OCI-M1 (cell line): Measurements from ENCODE around the gene DPM1.
"Not testable (repeated sequence)": the region's sequence is repeated elsewhere in the genome, so short reads cannot be mapped to it uniquely, and the experiment has no call there.

Experiments used
- DNase-seq: peaks from one replicate; lab custom pipeline; 2025; lab: John Stamatoyannopoulos, UW

DPM1 gene

GRCh38 chr20:50980071-50980681 lies 21.8 kb upstream of the DPM1 start:
- peak; percentile 37 for DNase-seq

GRCh38 chr20:50978533-50978932 lies 20.2 kb upstream of the DPM1 start:
- DNase-seq, result not testable (repeated sequence)

- DNase-seq, result no peak
Observed at GRCh38 chr20:50977066-50978021, 19.0 kb upstream of the DPM1 start.

GRCh38 chr20:50975701-50976330 lies 17.5 kb upstream of the DPM1 start:
- no peak for DNase-seq

- DNase-seq, result no peak
Observed at GRCh38 chr20:50969912-50970311, 11.6 kb upstream of the DPM1 start.

- no peak for DNase-seq
Observed at GRCh38 chr20:50969435-50969834, 11.1 kb upstream of the DPM1 start.

GRCh38 chr20:50968289-50968688 lies 10.0 kb upstream of the DPM1 start:
- no peak for DNase-seq

GRCh38 chr20:50967586-50967985 lies 9.3 kb upstream of the DPM1 start:
- DNase-seq, result no peak

GRCh38 chr20:50959543-50960126 lies 1.3 kb upstream of the DPM1 start:
- no peak for DNase-seq

- peak; percentile 97 for DNase-seq
Observed at GRCh38 chr20:50958615-50959542, 547 bp upstream of the DPM1 start, which contains the start of gene MOCS3. MOCS3 (plus strand) TSS chr20:50958818; CDS start chr20:50958843, 25 bp downstream.

GRCh38 chr20:50957276-50957675 lies 1.1 kb downstream of the DPM1 start:
- DNase-seq, result peak; percentile 7

- no peak for DNase-seq
Observed at GRCh38 chr20:50953821-50954220, 4.5 kb downstream of the DPM1 start.

GRCh38 chr20:50953196-50953595 lies 5.1 kb downstream of the DPM1 start:
- no peak for DNase-seq

- no peak for DNase-seq
Observed at GRCh38 chr20:50948132-50948785, 10.1 kb downstream of the DPM1 start.

GRCh38 chr20:50943069-50943468 lies 15.3 kb downstream of the DPM1 start:
- no peak for DNase-seq

- DNase-seq, result no peak
Observed at GRCh38 chr20:50933589-50933988, 24.7 kb downstream of the DPM1 start.

- DNase-seq, result no peak
Observed at GRCh38 chr20:50932691-50933280, 25.5 kb downstream of the DPM1 start.

- DNase-seq, result peak; percentile 56
Observed at GRCh38 chr20:50932016-50932485, 26.3 kb downstream of the DPM1 start.

GRCh38 chr20:50931306-50932015 lies 26.9 kb downstream of the DPM1 start, which contains the start of gene ADNP:
ADNP (minus strand) TSS chr20:50931437; CDS start chr20:50903996, 27,441 bp downstream.
- DNase-seq, result peak; percentile 98
